HG02642 (cell line): ENCODE measurements around the gene TRPC1.

Experiments
- ATAC-seq: cut with Tn5 transposase; IDR thresholded peaks from one replicate; pipeline ENCODE4 v1.9.1; 2021; ENCODE audit warnings: mild to moderate bottlenecking; ENCODE audit not compliant: unreplicated experiment, poor library complexity

Gene TRPC1

GRCh38 chr3:142828703-142829305 lies 105.0 kb downstream of the TRPC1 start:
- peak; percentile 99 for ATAC-seq

GRCh38 chr3:142837526-142837925 lies 113.7 kb downstream of the TRPC1 start:
- no peak for ATAC-seq

GRCh38 chr3:142839831-142840230 lies 116.0 kb downstream of the TRPC1 start:
- no peak for ATAC-seq

GRCh38 chr3:142844339-142844977 lies 120.6 kb downstream of the TRPC1 start:
- no peak for ATAC-seq

- ATAC-seq = no peak
Observed at GRCh38 chr3:142846779-142847577, 123.1 kb downstream of the TRPC1 start.

GRCh38 chr3:142849148-142849547 lies 125.3 kb downstream of the TRPC1 start:
- ATAC-seq = no peak

- ATAC-seq = no peak
Observed at GRCh38 chr3:142850395-142851023, 126.7 kb downstream of the TRPC1 start.

GRCh38 chr3:142852009-142852408 lies 128.2 kb downstream of the TRPC1 start:
- ATAC-seq = no peak

- ATAC-seq = no peak
Observed at GRCh38 chr3:142853270-142854168, 129.7 kb downstream of the TRPC1 start.

- ATAC-seq = no peak
Observed at GRCh38 chr3:142857056-142857455, 133.2 kb downstream of the TRPC1 start.
